ENCODE measurements around the gene OSBP.

OSBP gene

DNA sequence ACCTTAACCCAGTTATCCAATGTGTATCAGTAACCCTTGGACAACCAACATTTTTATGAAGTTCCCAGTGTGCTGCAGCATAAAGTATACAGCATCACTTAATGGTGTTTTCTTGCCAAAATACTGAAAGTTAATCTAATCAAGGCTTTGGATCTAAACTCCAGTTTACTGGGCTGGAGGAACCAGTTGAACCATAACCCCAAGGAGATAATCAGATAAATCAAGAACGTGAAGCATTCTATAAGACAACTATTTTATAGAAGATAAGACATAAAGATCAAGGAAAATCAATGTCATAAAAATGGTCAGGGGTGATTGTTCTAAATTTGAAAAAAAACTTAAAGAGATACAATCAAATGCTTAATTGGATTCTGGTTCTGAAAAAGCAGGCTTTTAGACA, 2.3 kb upstream of the OSBP start:
- ChIA-PET CTCF (interaction anchor here (1.3 kb wide), 1 partner anchor 12 kb away, joined by 4 read pairs; no protein-coding TSS in a partner anchor), POLR2A (interaction anchor here (0.6 kb wide), 1 partner anchor 1986 kb away, joined by 7 read pairs; no protein-coding TSS in a partner anchor)
- no peak for DNase-seq
- no CpG with 5 or more reads among the region's 1 CpG for WGBS (ENCODE audit: insufficient coverage)
- H3K27ac ChIP-seq (ENCODE audit: insufficient read depth in 1 of 2, low read depth in 1 of 2, low read length in 2 of 2, poor library complexity in 1 of 2, severe bottlenecking in 2 of 2) = no peak overlapping the region
- H3K4me3 ChIP-seq (ENCODE audit: control insufficient read depth in 1 of 7, extremely low read depth in 1 of 7, insufficient read depth in 4 of 7, low read depth in 2 of 7, low read length in 6 of 7) = no peak overlapping the region
- H3K36me3 ChIP-seq (ENCODE audit: control insufficient read depth in 4 of 4, insufficient read depth in 4 of 4, low read length in 3 of 4) = peaks cover 0 to 3% (median 0%) of the 10 kb centered on the region in 4 experiments
- peaks cover 11 to 26% (median 19%) of the 10 kb centered on the region in 4 experiments for H3K4me1 ChIP-seq (ENCODE audit: control extremely low read depth in 1 of 4, control insufficient read depth in 4 of 4, insufficient read depth in 4 of 4, low read length in 3 of 4)
- no peaks in the 10 kb centered on the region for H3K27me3 ChIP-seq (replicated peaks in 2 of 5; ENCODE audit: control insufficient read depth in 4 of 5, insufficient read depth in 5 of 5, low read length in 4 of 5)
- H3K9me3 ChIP-seq (ENCODE audit: control extremely low read depth in 1 of 5, control insufficient read depth in 4 of 5, insufficient read depth in 2 of 5, low read depth in 1 of 5, low read length in 4 of 5) = no peaks in the 10 kb centered on the region

DNA sequence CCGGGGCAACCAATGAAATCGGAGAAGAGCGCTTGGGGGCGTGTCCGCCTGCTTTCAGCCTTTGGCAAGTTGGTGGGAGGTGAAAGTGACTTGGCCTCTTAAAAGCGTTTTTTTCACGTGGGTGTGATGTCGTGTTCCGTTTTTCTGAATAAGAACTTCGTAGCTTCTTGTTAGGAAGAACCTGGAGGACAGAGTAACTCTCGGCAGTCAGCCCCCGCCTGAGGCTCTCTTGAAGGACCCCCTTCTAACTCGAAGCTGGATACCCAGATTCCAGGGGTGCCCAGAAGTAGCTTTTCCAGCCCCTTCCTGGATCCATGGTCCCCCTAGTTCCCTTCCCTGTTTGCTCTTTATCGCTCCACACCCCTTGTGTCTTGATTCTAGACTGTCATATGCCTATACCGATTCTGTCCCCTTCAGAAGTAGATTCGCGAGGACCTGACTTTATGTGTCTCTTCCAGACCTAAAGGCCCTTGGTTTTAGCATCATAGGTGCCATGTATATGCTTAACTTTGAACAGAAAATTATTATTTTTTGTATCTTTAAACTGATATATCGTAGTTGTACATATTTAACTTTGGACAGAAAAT, 915 bp upstream of the OSBP start:
- 1% methylated on average over 12 of the region's 18 CpGs for WGBS (ENCODE audit: insufficient coverage)
- H3K4me1 ChIP-seq (ENCODE audit: control extremely low read depth in 1 of 4, control insufficient read depth in 4 of 4, insufficient read depth in 4 of 4, low read length in 3 of 4) = peaks cover 11 to 32% (median 19%) of the 10 kb centered on the region in 4 experiments
- peak overlapping the region; percentile 85 to 94 for H3K27ac ChIP-seq (ENCODE audit: insufficient read depth in 1 of 2, low read depth in 1 of 2, low read length in 2 of 2, poor library complexity in 1 of 2, severe bottlenecking in 2 of 2)
- H3K36me3 ChIP-seq (ENCODE audit: control insufficient read depth in 4 of 4, insufficient read depth in 4 of 4, low read length in 3 of 4) = peaks cover 0 to 14% (median 4%) of the 10 kb centered on the region in 4 experiments
- peak overlapping the region in 6 of 7 experiments; percentile 46 to 74 (median 62) for H3K4me3 ChIP-seq (ENCODE audit: control insufficient read depth in 1 of 7, extremely low read depth in 1 of 7, insufficient read depth in 4 of 7, low read depth in 2 of 7, low read length in 6 of 7)
- no peaks in the 10 kb centered on the region for H3K9me3 ChIP-seq (ENCODE audit: control extremely low read depth in 1 of 5, control insufficient read depth in 4 of 5, insufficient read depth in 2 of 5, low read depth in 1 of 5, low read length in 4 of 5)
- CTCF ChIA-PET = interaction anchor here (1.4 kb wide), 1 partner anchor 23 kb away, joined by 3 read pairs; no protein-coding TSS in a partner anchor
- no peaks in the 10 kb centered on the region for H3K27me3 ChIP-seq (replicated peaks in 2 of 5; ENCODE audit: control insufficient read depth in 4 of 5, insufficient read depth in 5 of 5, low read length in 4 of 5)
- POLR2A ChIA-PET = interaction anchor here (1.1 to 1.2 kb wide), 3 partner anchors 19 to 53 kb away, joined by 3 to 7 read pairs (median 4); partner anchors contain the start of gene PATL1
- DNase-seq = no peak

DNA sequence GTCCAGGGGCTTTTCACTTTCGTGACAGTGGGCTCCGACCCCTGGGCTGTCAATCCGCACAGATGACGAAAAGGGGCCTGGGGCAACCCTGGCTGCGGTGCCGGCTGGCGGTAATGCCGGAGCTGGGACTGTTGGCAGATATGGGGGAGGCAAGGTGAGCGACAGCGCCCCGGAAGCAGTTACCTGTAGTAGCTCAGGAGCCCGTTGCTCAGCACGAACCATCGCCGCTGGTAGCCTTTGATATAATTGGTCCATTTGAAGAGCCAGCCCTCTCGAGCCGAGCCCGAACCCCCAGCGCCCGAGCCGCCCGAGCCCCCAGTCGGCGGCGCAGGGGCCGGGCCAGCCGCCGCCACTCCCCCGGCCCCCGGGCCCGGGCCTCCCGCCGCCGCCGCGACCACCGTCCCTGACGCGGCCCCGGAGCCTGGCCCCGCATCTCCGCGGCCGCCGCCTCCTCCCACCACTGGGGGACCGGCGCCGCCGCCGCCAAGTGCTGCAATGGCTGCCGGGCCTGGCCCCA, 396 bp downstream of the OSBP start:
- Histone ChIP-seq H3K36me3 (ENCODE audit: control insufficient read depth in 4 of 4, insufficient read depth in 4 of 4, low read length in 3 of 4) (peaks cover 0 to 18% (median 6%) of the 10 kb centered on the region in 4 experiments), H3K9me3 (ENCODE audit: control extremely low read depth in 1 of 5, control insufficient read depth in 4 of 5, insufficient read depth in 2 of 5, low read depth in 1 of 5, low read length in 4 of 5) (no peaks in the 10 kb centered on the region), H3K4me3 (ENCODE audit: control insufficient read depth in 1 of 7, extremely low read depth in 1 of 7, insufficient read depth in 4 of 7, low read depth in 2 of 7, low read length in 6 of 7) (peak overlapping the region; percentile 85 to 96 (median 91)), H3K4me1 (ENCODE audit: control extremely low read depth in 1 of 4, control insufficient read depth in 4 of 4, insufficient read depth in 4 of 4, low read length in 3 of 4) (peaks cover 11 to 32% (median 19%) of the 10 kb centered on the region in 4 experiments), H3K27me3 (replicated peaks in 2 of 5; ENCODE audit: control insufficient read depth in 4 of 5, insufficient read depth in 5 of 5, low read length in 4 of 5) (no peaks in the 10 kb centered on the region), H3K27ac (ENCODE audit: insufficient read depth in 1 of 2, low read depth in 1 of 2, low read length in 2 of 2, poor library complexity in 1 of 2, severe bottlenecking in 2 of 2) (peak overlapping the region; percentile 76 to 92)
- POLR2A ChIA-PET = interaction anchor here (0.8 to 1.2 kb wide), 4 partner anchors 31 to 58 kb away, joined by 3 to 7 read pairs (median 4); no protein-coding TSS in a partner anchor
- CTCF ChIA-PET = interaction anchor here (1.4 kb wide), 1 partner anchor 21 kb away, joined by 3 read pairs; no protein-coding TSS in a partner anchor
- 0% methylated on average over 48 of the region's 51 CpGs for WGBS (ENCODE audit: insufficient coverage)
- peak in 1 of 3 donors; percentile 18 for DNase-seq

DNA sequence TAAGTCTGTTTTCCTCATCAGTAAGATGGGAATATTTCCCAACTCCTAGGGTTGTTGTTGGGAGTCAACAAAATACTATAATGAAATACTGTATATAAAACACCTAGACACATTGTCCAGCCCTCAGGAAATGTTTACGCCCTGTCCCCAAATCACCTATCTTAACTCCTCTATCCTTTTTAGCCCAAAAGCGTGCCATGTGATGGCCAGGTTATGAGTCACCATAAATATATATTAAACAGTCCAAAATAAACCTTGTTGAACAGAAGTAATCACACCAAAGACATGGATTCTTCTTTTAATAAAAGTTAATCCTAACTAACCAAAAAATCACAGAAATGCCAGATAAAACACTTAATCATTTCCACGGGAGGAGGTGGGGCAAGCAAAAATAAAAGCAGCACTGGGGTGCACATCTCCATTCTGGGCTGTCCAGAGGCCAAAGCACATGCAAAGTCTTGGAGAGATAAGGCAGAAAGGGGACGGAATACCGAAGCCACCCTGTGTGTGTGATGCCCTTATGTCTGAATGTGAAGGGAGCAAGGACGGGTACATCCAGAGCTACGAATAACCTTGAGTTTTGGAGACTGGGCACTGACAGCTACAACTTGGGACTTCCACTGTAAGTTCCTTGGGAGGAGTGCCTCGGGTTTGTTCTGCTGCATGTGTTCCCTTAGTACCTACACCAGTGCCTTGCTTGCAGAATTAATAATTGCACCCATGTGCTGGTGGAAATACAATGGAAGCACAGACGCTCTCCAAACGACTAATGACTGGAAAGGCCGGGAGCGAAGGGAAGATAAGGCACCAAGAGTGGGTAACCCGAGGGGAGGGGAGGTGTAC, 1.1 kb downstream of the OSBP start:
- ChIA-PET POLR2A (interaction anchor here (0.8 to 1.1 kb wide), 3 partner anchors 33 to 57 kb away, joined by 3 to 4 read pairs (median 4); no protein-coding TSS in a partner anchor), CTCF (no interaction called here)
- Histone ChIP-seq H3K4me3 (ENCODE audit: control insufficient read depth in 1 of 7, extremely low read depth in 1 of 7, insufficient read depth in 4 of 7, low read depth in 2 of 7, low read length in 6 of 7) (peak overlapping the region; percentile 85 to 96 (median 91)), H3K9me3 (ENCODE audit: control extremely low read depth in 1 of 5, control insufficient read depth in 4 of 5, insufficient read depth in 2 of 5, low read depth in 1 of 5, low read length in 4 of 5) (no peaks in the 10 kb centered on the region), H3K36me3 (ENCODE audit: control insufficient read depth in 4 of 4, insufficient read depth in 4 of 4, low read length in 3 of 4) (peaks cover 0 to 24% (median 13%) of the 10 kb centered on the region in 4 experiments), H3K4me1 (ENCODE audit: control extremely low read depth in 1 of 4, control insufficient read depth in 4 of 4, insufficient read depth in 4 of 4, low read length in 3 of 4) (peaks cover 11 to 32% (median 19%) of the 10 kb centered on the region in 4 experiments), H3K27ac (ENCODE audit: insufficient read depth in 1 of 2, low read depth in 1 of 2, low read length in 2 of 2, poor library complexity in 1 of 2, severe bottlenecking in 2 of 2) (peak overlapping the region; percentile 76 to 92), H3K27me3 (replicated peaks in 2 of 5; ENCODE audit: control insufficient read depth in 4 of 5, insufficient read depth in 5 of 5, low read length in 4 of 5) (no peaks in the 10 kb centered on the region)
- DNase-seq = peak in 1 of 3 donors; percentile 18
- 23% methylated on average over 11 of the region's 13 CpGs for WGBS (ENCODE audit: insufficient coverage)

DNA sequence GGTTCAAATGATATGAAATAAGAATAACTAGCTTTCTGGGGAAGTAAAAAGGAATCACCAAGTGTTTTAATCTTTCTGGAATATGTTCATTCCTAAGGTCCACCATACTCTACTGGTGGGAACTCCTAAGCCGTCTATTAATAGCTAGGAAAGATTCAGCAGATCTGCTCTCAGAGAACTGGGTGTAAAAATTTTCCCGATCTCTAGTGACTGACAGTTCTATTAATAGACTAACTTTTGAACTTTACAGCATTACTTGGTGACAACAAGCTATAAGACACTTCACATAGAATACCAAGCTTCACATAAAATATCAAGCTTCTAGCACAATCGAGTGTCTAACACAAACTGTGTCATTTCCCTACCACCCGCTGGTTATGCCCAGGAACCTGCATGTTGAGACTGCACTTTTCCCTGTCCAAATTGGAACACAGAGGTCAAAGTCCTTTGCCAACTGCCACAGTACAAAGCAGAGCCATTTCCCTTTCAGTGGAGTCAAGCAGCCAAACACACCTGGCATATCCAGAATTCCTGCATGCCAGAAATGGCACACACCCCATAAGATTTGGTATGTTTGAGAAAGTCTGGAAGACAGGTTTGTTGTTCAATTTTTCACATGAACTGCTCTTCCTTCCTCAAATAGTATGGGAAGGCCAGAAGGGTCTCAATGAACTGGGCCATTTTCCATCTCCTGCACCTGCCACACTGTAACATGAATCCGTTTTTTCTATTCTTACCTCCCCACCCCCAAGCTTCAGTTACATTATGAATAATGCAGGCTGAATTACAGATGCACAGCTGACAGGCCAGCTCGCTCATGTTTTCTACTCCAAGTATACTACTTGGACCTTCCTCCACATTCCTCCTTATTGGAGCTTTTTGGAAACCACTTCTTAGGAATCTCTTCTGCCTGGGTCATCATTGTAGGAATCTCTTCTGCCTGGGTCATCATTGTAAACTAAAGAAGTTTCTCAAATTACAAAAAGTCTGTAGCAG, 3.7 kb downstream of the OSBP start:
- whole genome bisulfite sequencing (ENCODE audit: insufficient coverage) = 94% methylated on average over 5 of the region's 6 CpGs
- DNase-seq = no peak
- Histone ChIP-seq H3K27me3 (replicated peaks in 2 of 5; ENCODE audit: control insufficient read depth in 4 of 5, insufficient read depth in 5 of 5, low read length in 4 of 5) (no peaks in the 10 kb centered on the region), H3K4me3 (ENCODE audit: control insufficient read depth in 1 of 7, extremely low read depth in 1 of 7, insufficient read depth in 4 of 7, low read depth in 2 of 7, low read length in 6 of 7) (no peak overlapping the region), H3K9me3 (ENCODE audit: control extremely low read depth in 1 of 5, control insufficient read depth in 4 of 5, insufficient read depth in 2 of 5, low read depth in 1 of 5, low read length in 4 of 5) (no peaks in the 10 kb centered on the region), H3K36me3 (ENCODE audit: control insufficient read depth in 4 of 4, insufficient read depth in 4 of 4, low read length in 3 of 4) (peaks cover 21 to 50% (median 36%) of the 10 kb centered on the region in 4 experiments), H3K4me1 (ENCODE audit: control extremely low read depth in 1 of 4, control insufficient read depth in 4 of 4, insufficient read depth in 4 of 4, low read length in 3 of 4) (peaks cover 11 to 32% (median 19%) of the 10 kb centered on the region in 4 experiments), H3K27ac (ENCODE audit: insufficient read depth in 1 of 2, low read depth in 1 of 2, low read length in 2 of 2, poor library complexity in 1 of 2, severe bottlenecking in 2 of 2) (no peak overlapping the region)
- CTCF ChIA-PET = interaction anchor here (0.8 to 1.4 kb wide), 7 partner anchors 9 to 74 kb away, joined by 3 read pairs; no protein-coding TSS in a partner anchor
- POLR2A ChIA-PET = interaction anchor here (0.8 kb wide), 1 partner anchor 57 kb away, joined by 3 read pairs; no protein-coding TSS in a partner anchor

DNA sequence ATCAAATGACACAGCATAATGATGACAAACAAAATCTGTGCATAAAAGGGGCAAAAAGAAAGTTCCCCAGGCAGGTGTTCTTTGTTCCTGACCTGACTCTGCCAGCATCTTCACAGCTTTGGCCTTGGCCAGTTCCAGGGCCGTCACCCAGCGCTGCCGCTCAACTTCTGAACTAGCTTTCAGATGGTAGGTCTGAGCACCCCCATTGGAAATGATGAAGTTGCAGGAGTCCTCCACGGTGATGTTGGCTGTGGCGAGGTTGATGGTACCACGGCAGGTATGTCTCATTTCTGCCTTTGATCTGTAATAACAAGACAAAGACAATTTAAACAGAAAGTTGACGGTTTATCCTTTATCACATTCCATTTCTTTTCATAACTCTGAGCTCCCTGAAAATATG, 5.3 kb downstream of the OSBP start:
- POLR2A ChIA-PET = no interaction called here
- no peak overlapping the region for H3K4me3 ChIP-seq (ENCODE audit: control insufficient read depth in 1 of 7, extremely low read depth in 1 of 7, insufficient read depth in 4 of 7, low read depth in 2 of 7, low read length in 6 of 7)

More for the DNA sequence above, 5.3 kb downstream of the OSBP start:
- CTCF ChIA-PET = interaction anchor here (0.5 to 1.1 kb wide), 2 partner anchors 16 to 240 kb away, joined by 3 read pairs; no protein-coding TSS in a partner anchor
- Histone ChIP-seq H3K9me3 (ENCODE audit: control extremely low read depth in 1 of 5, control insufficient read depth in 4 of 5, insufficient read depth in 2 of 5, low read depth in 1 of 5, low read length in 4 of 5) (no peaks in the 10 kb centered on the region), H3K36me3 (ENCODE audit: control insufficient read depth in 4 of 4, insufficient read depth in 4 of 4, low read length in 3 of 4) (peaks cover 34 to 66% (median 49%) of the 10 kb centered on the region in 4 experiments), H3K4me1 (ENCODE audit: control extremely low read depth in 1 of 4, control insufficient read depth in 4 of 4, insufficient read depth in 4 of 4, low read length in 3 of 4) (peaks cover 11 to 28% (median 15%) of the 10 kb centered on the region in 4 experiments), H3K27ac (ENCODE audit: insufficient read depth in 1 of 2, low read depth in 1 of 2, low read length in 2 of 2, poor library complexity in 1 of 2, severe bottlenecking in 2 of 2) (no peak overlapping the region), H3K27me3 (replicated peaks in 2 of 5; ENCODE audit: control insufficient read depth in 4 of 5, insufficient read depth in 5 of 5, low read length in 4 of 5) (no peaks in the 10 kb centered on the region)
- WGBS (ENCODE audit: insufficient coverage) = 98% methylated on average over 5 of the region's 7 CpGs
- DNase-seq = no peak

All from common myeloid progenitor, CD34-positive (primary cell).